Activated CD4-positive, alpha-beta T cell treated with anti-CD3 and anti-CD28 coated beads for 1 hour (primary cell): ENCODE results near the gene RAP1GAP2.
"Not testable (repeated sequence)": the region's sequence is repeated elsewhere in the genome, so short reads cannot be mapped to it uniquely, and the experiment has no call there.

Experiments
- DNase-seq: peaks from one replicate; pipeline ENCODE4 v3.0.0-alpha.2; 2020

The RAP1GAP2 gene

DNA sequence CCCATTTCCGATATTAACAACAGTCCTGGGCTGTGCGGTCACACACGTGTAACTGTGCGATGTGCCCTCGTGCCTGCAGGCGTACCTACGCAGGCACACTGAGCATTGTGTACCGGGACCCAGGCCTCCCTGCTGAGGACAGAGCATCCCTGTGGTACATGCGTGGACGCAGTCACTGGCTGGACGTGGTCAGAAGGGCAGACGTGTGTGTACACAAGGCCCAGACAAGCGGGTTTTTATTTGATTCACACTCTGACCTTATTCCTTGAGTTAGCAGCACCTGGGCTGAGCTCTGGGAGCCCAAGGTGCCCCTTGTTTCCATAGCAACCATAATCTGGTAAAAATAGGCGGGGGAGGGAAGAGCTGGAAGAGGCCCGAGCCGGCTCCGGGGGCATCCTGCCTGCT lies 19.5 kb downstream of the RAP1GAP2 start:
- no peak for DNase-seq

DNA sequence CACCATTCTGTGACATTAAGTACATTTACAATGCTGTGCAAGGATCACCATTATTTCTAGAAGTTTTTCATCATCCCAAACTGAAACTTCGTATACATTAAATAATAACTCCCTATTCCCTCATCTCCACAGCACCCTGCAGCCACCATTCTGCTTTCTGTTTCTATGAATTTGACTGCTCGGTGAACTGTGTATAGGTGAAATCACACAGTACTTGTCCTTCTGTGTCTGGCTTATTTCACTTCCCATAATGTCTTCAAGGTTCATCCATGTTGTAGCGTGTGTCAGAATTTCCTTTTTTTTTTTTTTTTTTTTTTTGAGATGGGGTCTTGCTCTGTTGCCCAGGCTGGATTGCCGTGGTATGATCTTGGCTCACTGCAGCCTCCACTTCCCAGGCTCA lies 20.4 kb downstream of the RAP1GAP2 start:
- no peak for DNase-seq

DNA sequence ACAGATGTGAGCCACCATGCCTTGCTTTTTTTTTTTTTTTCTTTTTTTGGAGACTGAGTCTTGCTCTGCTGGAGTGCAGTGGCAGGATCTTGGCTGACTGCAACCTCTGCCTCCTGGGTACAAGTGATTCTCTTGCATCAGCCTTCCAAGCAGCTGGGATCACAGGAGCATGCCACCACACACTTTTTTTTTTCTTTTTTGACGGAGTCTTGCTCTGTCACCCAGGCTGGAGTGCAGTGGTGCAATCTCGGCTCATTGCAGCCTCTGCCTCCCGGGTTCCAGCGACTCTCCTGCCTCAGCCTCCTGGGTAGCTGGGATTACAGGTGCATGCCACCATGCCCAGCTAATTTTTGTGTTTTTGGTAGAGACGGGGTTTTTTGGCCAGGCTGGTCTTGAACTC lies 23.1 kb downstream of the RAP1GAP2 start:
- DNase-seq = not testable (repeated sequence)

DNA sequence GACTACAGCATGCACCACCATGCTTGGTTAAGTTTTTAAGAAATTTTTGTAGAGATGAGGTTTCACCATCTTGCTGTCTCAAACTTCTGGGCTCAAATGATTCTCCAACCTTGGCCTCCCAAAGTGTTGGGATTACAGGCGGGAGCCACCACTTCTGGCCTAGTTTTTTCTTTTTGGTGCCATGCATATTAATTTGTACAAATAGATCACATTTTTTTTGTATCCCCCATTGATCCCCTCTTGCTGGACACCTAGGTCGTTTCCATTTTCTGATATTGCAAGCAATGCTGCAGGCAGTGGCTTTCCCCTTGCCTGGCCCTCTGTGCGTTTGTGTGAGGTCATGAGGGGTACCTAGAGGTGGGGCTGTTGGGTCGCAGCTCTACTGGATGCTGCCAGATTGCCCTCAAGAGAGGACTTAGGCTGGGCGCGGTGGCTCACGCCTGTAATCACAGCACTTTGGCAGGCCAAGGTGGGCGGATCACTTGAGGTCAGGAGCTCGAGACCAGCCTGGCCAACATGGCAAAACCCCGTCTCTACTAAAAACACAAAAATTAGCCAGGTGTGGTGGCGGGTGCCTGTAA lies 23.8 kb downstream of the RAP1GAP2 start:
- DNase-seq = no peak

DNA sequence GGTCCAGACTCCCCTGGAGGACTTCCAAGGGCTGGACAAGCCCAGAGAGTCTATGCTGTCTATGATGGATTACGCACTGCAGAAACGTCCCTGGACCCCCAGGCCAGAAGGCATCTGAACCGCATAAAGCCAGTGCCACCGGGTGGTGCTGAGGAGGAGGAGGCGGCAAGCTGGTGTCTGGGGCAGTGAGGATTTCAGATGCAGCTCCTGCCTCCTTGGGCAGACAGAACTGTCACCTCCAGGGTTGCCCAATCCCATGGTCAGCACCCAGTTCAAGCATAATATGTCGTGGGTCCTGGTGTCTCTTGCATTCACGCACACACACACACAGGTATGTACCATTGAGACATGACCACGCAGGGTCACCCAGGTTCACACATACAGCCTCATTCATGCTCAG lies 25.6 kb downstream of the RAP1GAP2 start:
- DNase-seq = no peak

DNA sequence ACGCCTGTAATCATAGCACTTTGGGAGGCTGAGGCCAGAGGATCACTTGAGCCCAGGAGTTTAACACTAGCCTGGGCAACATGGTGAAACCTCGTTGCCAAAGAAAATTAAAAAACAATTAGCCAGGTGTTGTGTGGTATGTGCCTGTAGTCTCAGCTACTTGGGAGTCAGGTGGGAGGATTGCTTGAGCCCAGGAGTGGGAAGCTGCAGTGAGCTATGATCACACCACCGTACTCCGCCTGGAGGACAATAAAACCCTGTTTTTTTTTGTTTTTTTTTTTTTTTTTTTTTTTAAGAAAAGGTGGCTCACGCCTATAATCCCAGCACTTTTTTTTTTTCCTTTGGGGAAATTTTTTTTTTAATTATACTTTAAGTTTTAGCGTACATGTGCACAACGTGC lies 26.1 kb downstream of the RAP1GAP2 start:
- no peak for DNase-seq

DNA sequence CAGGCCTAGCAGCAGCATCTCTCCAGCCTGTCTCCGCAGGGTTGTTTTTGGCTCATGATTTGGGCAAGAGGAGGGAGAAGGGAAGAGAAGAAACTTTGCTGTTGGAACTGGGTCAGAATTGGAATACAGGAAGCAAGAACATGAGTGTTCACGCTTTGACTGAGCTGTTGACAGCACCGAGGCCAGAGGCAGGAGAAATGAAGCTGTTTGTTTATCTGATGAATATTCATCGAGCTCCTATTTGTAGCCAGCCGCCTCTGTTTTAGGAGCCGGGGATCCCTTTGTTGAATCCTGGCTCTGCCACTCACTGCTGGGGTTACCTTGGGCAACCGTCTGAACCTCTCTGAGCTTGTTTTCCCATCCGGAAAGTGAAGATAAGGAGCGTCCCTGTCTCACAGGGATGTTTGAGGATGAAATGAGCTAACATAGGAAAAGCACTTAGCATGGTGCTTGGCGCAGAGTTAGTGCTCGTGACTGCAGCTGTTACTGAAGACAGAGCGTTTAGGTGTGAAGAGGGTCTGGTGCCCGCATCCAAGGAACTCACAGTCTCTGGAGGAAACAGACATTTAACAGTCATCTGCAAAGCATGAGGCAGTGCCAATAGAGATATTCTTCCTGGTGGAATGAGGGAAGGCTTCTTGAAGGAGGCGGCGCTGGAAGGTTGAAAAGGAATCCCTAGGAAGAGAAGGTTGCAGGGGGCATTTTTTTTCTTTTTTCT lies 29.2 kb downstream of the RAP1GAP2 start:
- no peak for DNase-seq

DNA sequence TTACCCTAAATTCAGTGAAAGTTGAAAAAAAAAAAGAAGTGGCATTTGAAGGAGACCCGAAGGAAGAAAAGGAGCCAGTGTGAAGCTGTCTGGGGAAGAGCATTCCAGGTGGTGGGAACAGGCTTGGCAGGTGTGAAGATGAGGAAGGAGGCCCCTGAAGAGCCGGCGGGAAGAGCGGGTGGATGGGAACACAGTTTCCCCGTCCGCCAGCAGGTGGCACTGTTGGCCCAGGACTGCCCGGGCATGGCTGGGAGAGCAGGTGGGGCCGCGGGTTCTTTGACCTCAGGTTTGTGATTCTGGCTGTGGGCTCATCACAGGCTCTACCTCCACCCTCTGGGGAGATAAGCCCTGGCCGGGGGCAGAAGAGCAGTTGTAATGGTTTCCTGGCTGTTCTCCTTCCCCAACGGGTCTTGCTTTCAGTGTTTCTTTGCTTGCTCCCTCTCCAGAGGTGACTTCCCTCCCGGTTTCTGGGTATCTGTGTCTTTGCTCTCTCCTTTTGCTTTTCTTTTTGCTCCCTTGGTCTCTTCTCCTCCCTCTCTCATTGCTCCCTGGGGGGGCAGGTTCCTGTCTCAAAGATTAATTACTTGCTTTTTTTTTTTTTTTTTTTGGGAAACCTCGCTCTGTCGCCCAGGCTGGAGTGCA lies 32.3 kb downstream of the RAP1GAP2 start:
- DNase-seq = peak; percentile 63

DNA sequence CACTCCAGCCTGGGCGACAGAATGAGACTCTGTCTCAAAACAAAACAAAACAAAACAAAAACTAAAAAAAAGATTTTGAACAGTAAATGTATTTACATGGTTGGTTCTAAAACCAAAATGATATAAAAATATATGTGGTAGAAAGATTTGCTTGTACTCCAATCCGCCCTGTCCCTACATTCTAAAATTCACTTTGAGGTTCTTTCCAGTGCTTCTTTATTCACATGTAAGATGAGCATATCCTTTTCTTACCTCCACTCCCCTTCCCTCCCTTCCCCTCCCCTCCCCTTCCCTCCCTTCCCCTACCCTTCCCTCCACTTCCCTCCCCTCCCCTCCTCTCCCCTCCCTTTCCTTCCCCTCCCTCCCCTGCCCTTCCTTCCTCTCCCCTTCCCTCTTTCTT lies 34.4 kb downstream of the RAP1GAP2 start:
- no peak for DNase-seq

DNA sequence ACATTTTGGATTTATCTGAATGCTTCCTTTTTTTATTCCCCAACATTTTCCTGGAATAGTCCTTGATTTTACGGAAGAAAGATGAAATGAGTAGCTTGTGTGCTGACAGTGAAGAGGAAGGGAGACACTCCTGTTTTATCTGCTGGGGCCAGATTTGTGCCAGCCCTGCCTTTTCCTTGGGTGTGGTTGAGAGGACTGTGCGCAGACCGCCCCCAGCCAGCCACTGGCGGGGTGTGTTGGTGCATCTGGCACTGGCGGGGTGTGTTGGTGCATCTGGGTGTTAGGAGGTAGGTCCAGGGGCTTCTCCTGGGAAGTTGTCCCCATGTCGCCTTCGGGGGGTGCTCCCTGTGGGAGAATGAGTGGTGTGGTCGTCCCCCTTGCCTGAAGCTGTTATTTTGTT lies 39.5 kb downstream of the RAP1GAP2 start:
- DNase-seq = no peak

DNA sequence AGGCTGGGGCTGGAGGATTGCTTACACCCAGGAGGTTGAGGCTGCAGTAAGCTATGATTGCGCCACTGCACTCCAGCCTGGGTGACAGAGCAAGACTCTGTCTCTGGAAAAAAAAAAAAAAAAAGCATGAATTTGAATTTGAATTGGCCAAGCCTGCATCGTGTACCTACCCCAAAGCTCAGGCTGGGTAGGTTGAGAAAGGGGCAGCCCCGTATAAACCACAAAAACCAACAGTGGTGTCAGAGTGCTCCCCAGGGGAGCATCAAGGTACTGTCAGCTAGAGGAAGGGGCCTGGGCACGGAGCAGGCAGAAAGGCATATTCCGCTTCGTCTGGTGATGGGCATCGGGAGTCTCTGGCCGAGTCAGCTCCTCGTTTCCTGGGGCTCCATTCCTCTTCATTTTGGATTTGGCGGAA lies 40.9 kb downstream of the RAP1GAP2 start:
- DNase-seq = no peak

DNA sequence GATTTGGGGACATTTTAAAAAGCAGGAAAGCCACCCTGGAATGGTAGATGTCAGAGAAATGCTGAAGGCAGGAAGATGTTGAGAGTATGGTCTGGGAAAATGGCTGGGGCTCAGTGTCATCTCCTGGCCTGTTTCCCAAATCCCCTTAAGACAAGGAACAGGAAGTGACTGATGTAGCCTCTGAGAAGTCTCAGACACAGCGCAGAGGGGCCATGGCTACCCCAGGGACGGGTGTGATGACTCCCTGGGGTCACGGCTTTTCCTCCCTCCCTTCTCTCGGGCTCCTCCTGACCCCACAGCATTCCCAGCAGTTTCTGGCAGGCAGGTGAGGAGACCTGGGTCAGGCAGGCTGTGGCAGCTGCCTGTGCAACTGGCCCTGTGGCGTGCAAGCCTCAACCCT lies 45.4 kb downstream of the RAP1GAP2 start:
- no peak for DNase-seq

DNA sequence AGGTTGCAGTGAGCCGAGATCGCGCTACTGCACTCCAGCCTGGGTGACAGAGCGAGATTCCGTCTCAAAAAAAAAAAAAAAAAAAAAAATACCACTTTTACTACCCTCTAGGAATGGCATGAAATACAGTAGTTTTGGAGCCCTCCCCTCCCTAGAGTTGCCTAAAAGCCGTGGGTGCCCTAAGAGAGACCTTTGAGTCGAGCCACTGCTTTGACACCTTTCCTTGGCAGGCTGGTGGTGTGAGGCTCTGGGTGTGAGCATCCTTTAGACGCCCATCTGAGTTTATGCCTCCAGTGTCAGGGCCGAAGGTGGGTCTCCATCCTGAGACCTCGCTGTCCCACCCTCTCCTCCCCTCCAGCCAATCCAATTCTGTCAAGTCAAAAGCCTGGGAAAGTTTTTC lies 46.2 kb downstream of the RAP1GAP2 start:
- no peak for DNase-seq

DNA sequence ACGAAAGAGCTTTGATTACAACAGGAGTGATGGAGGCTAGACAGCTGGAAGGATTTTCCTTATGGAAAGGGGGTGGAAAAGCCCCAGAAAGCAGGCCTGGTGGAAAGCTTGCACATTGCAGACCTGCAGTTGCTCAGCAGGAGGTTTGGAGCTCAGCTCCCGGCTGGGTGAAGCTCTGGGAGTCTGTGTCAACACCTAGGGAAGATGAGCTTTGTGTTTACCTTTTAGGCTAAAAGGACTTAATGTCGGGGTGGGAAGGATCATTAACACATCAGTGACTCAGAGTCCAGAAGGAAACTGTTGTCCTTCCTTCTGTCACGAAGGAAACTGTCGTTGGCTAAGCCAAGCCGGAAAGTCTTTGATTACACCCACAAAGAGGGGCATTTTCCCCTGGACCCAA lies 48.2 kb downstream of the RAP1GAP2 start:
- DNase-seq = no peak

DNA sequence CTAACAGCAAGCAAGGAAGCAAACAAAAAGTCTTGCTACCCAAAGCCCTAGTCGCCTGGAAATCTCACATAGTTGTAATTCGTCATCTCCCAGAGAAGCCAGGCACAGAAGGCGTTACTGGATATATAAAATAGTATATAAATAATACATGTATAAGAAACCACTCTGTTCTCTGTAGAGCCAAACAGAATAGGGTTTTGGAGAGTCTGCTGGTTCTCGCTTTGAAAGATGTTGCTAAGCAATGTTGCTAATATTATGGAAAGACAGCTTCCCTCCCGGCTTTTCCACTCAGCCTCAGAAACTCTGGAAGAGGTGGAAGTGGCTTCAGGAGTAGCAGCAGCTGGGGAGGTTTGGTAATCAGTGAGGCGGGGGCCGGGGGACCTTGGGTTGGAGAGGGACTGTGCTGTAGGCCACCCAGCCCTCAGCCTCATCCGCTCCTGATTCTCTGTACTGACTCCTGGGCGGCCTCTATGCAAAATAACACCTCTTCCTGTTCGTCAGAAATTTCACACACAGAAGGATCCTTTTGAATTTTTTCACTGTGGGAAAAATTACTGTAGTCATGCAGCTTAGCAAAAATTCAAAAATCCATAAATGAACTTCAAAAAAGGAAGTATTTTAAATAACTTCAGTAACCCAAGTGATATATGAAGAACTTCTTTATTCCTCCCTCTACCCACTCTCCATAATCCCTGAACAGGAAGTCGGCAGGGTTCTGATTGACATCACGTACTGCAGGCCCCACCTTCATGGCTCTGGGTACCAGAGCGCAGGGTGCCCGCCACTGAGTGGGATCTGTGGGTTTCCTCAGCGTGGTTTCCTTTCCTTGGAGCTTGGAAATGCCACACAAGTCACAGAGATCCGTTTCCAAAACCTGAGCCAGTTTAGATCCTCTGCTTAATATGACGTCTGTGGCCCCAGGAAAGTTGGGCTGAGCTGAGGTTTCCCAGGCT lies 51.4 kb downstream of the RAP1GAP2 start:
- DNase-seq = no peak

DNA sequence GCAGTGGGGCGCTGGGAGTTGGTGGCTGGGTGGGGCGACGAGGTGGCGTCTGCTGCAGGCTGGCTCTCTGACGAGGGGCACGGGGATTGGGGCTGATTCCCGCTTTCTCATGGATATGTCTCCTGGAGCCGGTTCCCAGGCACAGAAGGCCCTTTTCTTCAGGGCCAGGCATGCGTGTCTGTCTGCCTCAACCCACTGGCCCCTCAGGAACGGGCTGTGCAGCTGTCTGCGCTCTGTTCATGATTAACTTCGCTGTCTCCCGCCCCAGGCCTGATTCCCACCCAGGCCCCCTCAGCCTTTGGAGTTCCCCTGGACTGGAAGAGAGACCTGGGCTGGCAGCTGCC lies 53.1 kb downstream of the RAP1GAP2 start:
- DNase-seq = no peak

DNA sequence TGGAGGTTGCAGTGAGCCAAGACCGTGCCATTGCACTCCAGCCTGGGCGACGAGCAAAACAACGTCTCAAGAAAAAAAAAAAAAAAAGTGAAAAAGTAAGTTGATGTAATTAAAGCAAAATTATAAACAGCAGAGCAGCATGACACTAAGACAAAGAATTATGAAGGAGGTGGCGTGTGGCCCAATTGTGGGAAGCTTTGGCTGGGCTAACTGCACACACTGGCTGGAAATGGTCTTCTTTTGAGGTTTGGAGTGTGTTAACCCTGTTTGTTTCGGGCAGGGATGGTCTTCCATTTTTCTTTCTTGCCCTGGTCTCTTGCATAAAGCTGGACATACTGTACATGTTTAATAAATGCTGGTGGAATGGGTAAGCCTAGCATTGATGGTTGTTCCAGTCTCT lies 54.8 kb downstream of the RAP1GAP2 start:
- DNase-seq = no peak

DNA sequence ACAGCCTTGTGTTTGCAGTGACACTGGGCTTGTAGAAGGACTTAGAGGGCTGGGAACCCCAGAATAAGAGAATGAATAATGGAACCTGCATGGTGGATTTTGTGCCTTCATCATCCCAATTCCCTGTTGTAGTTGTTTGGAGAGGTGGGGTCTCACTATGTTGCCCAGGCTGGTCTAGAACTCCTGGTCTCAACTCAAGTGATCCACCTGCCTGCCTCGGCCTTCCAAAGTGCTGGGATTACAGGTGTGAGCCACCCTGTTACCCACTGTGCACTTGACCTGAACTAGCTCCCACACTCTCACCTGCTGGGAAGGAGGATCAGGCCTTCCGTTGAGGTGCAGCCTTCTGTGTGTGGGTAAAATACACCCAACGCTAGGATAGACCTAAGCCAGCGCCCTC lies 55.4 kb downstream of the RAP1GAP2 start:
- DNase-seq = no peak

DNA sequence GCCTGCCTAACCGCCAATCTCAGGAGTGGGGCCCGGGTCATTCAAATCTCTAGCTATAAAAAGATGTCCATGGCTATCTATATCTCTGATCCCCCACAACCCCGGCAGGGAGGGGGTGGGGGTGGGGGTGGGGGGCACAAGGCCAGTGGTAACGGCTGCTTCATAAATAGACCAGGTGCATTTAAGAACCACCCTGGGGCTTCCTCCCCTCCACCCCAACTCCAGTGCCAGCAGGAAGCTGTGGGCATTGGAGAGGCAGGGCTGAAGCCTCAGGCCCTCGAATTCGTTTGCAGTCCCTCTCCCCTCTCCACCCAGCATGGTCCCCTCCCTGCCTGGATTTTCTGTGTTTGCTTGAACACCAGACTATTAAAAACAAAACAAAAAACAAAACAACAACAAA lies 56.0 kb downstream of the RAP1GAP2 start:
- no peak for DNase-seq

DNA sequence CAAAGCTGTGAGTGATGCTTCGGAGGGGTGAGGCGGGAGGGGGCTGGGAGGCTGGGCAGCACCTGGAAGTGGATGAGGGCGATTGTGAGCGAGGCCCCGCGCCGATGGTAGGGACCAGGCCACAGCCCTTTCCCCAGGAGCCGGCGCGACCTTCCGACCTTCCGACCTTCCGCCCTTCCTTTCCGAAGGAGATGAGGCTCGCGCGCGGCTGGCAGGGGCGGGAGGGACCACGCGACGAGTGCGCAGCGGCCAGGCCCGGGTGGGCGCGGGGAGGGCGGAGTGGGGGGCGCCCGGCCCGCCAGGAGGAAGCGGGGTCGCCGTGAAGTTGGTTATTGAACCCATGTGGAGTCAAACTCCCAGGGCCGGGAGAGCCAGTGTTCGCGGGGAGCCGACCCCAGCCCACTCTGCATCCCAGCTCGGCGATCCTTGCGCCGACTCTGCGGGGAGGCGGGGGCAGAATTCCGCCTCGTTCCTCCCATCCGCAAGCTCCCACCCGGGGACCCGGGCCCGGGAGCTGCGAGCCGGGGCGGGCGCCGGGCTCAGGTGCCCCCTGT lies 56.6 kb downstream of the RAP1GAP2 start:
- DNase-seq = no peak

DNA sequence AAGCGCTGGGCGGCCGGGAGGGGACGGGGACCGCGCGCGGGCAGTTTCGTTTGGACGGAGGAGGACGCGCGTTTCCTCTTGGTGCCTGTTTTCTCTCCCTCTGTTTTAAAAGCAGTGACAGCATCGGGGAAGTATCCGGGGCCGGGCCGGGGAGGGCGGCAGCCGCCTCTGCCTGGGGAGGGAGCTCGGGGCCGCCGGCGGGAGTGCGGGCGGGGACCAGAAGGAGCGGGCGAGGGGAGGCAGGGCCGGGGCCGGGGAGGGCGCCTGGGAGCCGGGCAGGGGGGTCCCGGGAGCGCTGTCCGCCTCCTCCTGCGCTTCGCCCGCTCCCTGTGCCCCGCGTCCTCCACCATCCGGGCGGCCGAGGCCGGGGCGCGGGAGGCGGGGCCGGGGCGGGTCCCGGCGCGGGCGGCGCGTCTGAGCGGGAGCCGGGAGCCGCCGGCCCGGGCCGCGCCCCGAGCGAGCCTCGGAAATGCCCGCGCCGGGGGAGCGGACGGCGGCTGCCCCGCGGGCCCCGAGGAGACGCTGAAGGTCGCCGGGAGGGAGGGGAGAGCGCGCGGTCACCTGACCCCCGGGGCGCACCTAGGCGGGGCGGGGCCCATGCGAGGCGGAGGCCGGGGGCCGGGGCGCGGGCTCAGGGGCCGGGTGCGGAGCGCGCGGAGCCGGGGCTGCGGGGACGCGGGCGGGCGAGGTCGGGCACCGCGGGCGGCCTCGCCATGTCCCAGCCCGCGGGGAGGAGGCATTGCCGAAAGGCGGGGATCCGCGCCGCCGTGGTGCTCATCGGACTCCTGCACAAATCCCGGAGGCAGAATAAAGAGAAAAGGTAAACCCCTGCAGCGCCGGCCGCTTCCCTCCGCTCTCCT lies 57.3 kb downstream of the RAP1GAP2 start:
- DNase-seq = peak; percentile 18
